Measurements from ENCODE around the gene RETREG1.

Gene RETREG1

DNA sequence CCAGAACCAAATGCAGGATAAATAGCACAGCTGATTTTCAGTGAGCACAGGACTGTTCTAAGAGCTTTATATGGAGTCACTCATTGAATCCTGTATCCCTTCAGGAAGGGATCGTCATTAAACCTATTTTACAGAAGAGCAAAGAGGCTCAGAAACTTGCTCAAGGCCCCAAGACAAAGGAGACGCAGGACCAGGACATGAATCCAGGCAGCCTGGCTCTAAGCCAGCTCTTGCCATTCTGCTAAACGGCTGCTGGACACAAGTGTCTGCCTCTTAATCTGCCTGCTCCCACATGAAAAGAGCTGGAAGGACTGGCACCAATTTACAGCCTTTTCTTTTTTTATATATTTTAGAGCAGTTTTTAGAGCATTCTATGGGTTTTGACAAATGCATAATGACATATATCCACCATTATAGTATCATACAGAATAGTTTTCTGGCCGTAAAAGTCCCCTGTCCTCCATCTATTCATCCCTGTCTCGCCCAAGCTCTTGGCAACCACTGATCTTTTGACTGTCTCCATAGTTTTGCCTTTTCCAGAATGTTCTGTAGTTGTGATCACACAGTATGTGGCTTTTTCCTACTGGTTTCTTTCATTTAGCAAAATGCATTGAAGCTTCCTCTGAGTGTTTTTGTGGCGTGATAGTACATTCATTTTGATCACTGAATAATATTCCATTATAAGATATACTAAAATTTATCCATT, 37.5 kb downstream of the RETREG1 start:
- no peak overlapping the region for H2AK5ac ChIP-seq (ENCODE audit: low read length, severe bottlenecking)
- H3K14ac ChIP-seq (ENCODE audit: low read length in 2 of 2) = no peak overlapping the region
- no peak overlapping the region for H3K4ac ChIP-seq (ENCODE audit: low read depth in 1 of 2, low read length in 2 of 2)
- H3K23ac ChIP-seq (ENCODE audit: low read length in 2 of 2) = no peak overlapping the region
- H2BK5ac ChIP-seq (ENCODE audit: low read depth, low read length, poor library complexity, severe bottlenecking) = no peak overlapping the region
- H3K9me3 ChIP-seq (ENCODE audit: control insufficient read depth, low read length) = no peaks in the 10 kb centered on the region
- H3K4me1 ChIP-seq (ENCODE audit: control insufficient read depth, insufficient read depth, low read depth, low read length) = peaks cover 1% of the 10 kb centered on the region
- WGBS = 87% methylated on average over 5 of the region's 6 CpGs
- no peaks in the 10 kb centered on the region for H3K79me1 ChIP-seq (replicated peaks; ENCODE audit: low read length, poor library complexity, severe bottlenecking)
- H3K4me3 ChIP-seq (ENCODE audit: insufficient read depth in 1 of 2, low read depth in 1 of 2, low read length in 2 of 2) = no peak overlapping the region
- H2BK15ac ChIP-seq (ENCODE audit: low read depth, poor library complexity, severe bottlenecking) = no peak overlapping the region
- no peak overlapping the region for H3K4me2 ChIP-seq (ENCODE audit: low read length, poor library complexity, severe bottlenecking)
- H3K36me3 ChIP-seq (ENCODE audit: control insufficient read depth in 1 of 2, insufficient read depth in 2 of 2, low read depth in 1 of 2, low read length in 2 of 2) = no peaks in the 10 kb centered on the region
- DNase-seq = no peak
- H3K9ac ChIP-seq (ENCODE audit: low read length) = no peak overlapping the region
- H3K27ac ChIP-seq (ENCODE audit: low read length, poor library complexity, severe bottlenecking) = no peak overlapping the region
- H4K91ac ChIP-seq (ENCODE audit: low read length) = no peak overlapping the region
- no peak overlapping the region for H2AFZ ChIP-seq (ENCODE audit: low read depth, low read length)
- H3K27me3 ChIP-seq (ENCODE audit: control insufficient read depth in 1 of 2, insufficient read depth in 1 of 2, low read length in 2 of 2) = no peaks in the 10 kb centered on the region
- H2BK120ac ChIP-seq (ENCODE audit: low read depth, low read length) = no peak overlapping the region
- no peak overlapping the region for H4K8ac ChIP-seq (ENCODE audit: low read length)
- no peak overlapping the region for H2BK12ac ChIP-seq (ENCODE audit: low read length in 2 of 2)
- H3K18ac ChIP-seq (ENCODE audit: low read depth in 1 of 2, low read length in 2 of 2) = no peak overlapping the region

DNA sequence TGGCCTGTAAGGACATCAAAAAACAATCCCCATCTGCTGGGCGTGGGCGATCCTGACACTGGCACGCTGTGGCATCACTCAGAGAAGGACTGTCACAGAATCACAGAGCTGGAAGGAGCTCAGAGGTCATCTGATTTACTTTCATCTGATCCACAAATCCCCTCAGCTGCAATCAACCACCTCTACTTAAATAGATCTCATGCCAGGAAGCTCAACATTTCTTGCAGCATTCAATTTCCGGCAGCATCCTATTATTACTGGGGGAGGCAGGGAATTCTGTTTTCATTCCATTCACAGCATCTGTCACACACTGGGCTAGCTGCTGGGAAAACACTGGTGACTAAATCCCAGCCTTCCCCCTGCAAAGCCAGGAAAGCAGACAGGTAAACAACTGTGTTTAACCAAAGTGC, 38.3 kb downstream of the RETREG1 start:
- no peak overlapping the region for H2AFZ ChIP-seq (ENCODE audit: low read depth, low read length)
- H3K4me2 ChIP-seq (ENCODE audit: low read length, poor library complexity, severe bottlenecking) = no peak overlapping the region
- no peak overlapping the region for H2BK5ac ChIP-seq (ENCODE audit: low read depth, low read length, poor library complexity, severe bottlenecking)
- DNase-seq = no peak
- H4K91ac ChIP-seq (ENCODE audit: low read length) = no peak overlapping the region
- no peak overlapping the region for H3K4ac ChIP-seq (ENCODE audit: low read depth in 1 of 2, low read length in 2 of 2)
- H3K23ac ChIP-seq (ENCODE audit: low read length in 2 of 2) = no peak overlapping the region
- no peaks in the 10 kb centered on the region for H3K27me3 ChIP-seq (ENCODE audit: control insufficient read depth in 1 of 2, insufficient read depth in 1 of 2, low read length in 2 of 2)
- H3K18ac ChIP-seq (ENCODE audit: low read depth in 1 of 2, low read length in 2 of 2) = no peak overlapping the region
- no peak overlapping the region for H3K14ac ChIP-seq (ENCODE audit: low read length in 2 of 2)
- no peaks in the 10 kb centered on the region for H3K79me1 ChIP-seq (replicated peaks; ENCODE audit: low read length, poor library complexity, severe bottlenecking)
- no peak overlapping the region for H2AK5ac ChIP-seq (ENCODE audit: low read length, severe bottlenecking)
- H3K9me3 ChIP-seq (ENCODE audit: control insufficient read depth, low read length) = no peaks in the 10 kb centered on the region
- no peak overlapping the region for H3K4me3 ChIP-seq (ENCODE audit: insufficient read depth in 1 of 2, low read depth in 1 of 2, low read length in 2 of 2)
- WGBS = 91% methylated on average over 4 of the region's 4 CpGs
- no peaks in the 10 kb centered on the region for H3K36me3 ChIP-seq (ENCODE audit: control insufficient read depth in 1 of 2, insufficient read depth in 2 of 2, low read depth in 1 of 2, low read length in 2 of 2)
- H2BK12ac ChIP-seq (ENCODE audit: low read length in 2 of 2) = no peak overlapping the region
- H3K4me1 ChIP-seq (ENCODE audit: control insufficient read depth, insufficient read depth, low read depth, low read length) = peaks cover 2% of the 10 kb centered on the region
- no peak overlapping the region for H3K27ac ChIP-seq (ENCODE audit: low read length, poor library complexity, severe bottlenecking)
- no peak overlapping the region for H2BK120ac ChIP-seq (ENCODE audit: low read depth, low read length)
- H2BK15ac ChIP-seq (ENCODE audit: low read depth, poor library complexity, severe bottlenecking) = no peak overlapping the region
- H4K8ac ChIP-seq (ENCODE audit: low read length) = no peak overlapping the region
- H3K9ac ChIP-seq (ENCODE audit: low read length) = no peak overlapping the region

DNA sequence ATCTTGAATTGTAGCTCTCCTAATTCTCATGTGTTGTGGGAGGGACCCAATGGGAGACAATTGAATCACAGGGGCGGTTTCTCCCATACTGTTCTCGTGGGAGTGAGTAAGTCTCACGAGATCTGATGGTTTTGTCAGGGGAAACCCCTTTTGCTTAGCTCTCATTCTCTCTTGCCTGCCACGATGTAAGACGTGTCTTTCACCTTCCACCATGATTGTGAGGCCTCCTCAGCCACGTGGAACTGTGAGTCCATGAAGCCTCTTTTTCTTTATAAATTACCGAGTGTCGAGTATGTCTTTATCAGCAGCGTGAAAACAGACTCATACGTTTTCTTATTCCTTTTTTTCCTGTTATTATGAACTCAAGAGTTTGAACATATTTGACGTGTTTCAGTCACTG, 39.1 kb downstream of the RETREG1 start:
- Histone ChIP-seq H2AK5ac (ENCODE audit: low read length, severe bottlenecking) (no peak overlapping the region), H3K4me2 (ENCODE audit: low read length, poor library complexity, severe bottlenecking) (no peak overlapping the region), H3K79me1 (replicated peaks; ENCODE audit: low read length, poor library complexity, severe bottlenecking) (no peaks in the 10 kb centered on the region), H3K4me3 (ENCODE audit: insufficient read depth in 1 of 2, low read depth in 1 of 2, low read length in 2 of 2) (no peak overlapping the region), H3K23ac (ENCODE audit: low read length in 2 of 2) (no peak overlapping the region), H4K91ac (ENCODE audit: low read length) (no peak overlapping the region), H2AFZ (ENCODE audit: low read depth, low read length) (no peak overlapping the region), H2BK15ac (ENCODE audit: low read depth, poor library complexity, severe bottlenecking) (no peak overlapping the region), H3K18ac (ENCODE audit: low read depth in 1 of 2, low read length in 2 of 2) (no peak overlapping the region), H2BK120ac (ENCODE audit: low read depth, low read length) (no peak overlapping the region), H3K9ac (ENCODE audit: low read length) (no peak overlapping the region), H2BK5ac (ENCODE audit: low read depth, low read length, poor library complexity, severe bottlenecking) (no peak overlapping the region), H3K4ac (ENCODE audit: low read depth in 1 of 2, low read length in 2 of 2) (no peak overlapping the region), H4K8ac (ENCODE audit: low read length) (no peak overlapping the region), H3K9me3 (ENCODE audit: control insufficient read depth, low read length) (no peaks in the 10 kb centered on the region), H3K36me3 (ENCODE audit: control insufficient read depth in 1 of 2, insufficient read depth in 2 of 2, low read depth in 1 of 2, low read length in 2 of 2) (no peaks in the 10 kb centered on the region), H3K4me1 (ENCODE audit: control insufficient read depth, insufficient read depth, low read depth, low read length) (peaks cover 2% of the 10 kb centered on the region), H3K27ac (ENCODE audit: low read length, poor library complexity, severe bottlenecking) (no peak overlapping the region), H3K14ac (ENCODE audit: low read length in 2 of 2) (no peak overlapping the region), H2BK12ac (ENCODE audit: low read length in 2 of 2) (no peak overlapping the region), H3K27me3 (ENCODE audit: control insufficient read depth in 1 of 2, insufficient read depth in 1 of 2, low read length in 2 of 2) (no peaks in the 10 kb centered on the region)
- 87% methylated on average over 11 of the region's 11 CpGs for WGBS
- DNase-seq = no peak

DNA sequence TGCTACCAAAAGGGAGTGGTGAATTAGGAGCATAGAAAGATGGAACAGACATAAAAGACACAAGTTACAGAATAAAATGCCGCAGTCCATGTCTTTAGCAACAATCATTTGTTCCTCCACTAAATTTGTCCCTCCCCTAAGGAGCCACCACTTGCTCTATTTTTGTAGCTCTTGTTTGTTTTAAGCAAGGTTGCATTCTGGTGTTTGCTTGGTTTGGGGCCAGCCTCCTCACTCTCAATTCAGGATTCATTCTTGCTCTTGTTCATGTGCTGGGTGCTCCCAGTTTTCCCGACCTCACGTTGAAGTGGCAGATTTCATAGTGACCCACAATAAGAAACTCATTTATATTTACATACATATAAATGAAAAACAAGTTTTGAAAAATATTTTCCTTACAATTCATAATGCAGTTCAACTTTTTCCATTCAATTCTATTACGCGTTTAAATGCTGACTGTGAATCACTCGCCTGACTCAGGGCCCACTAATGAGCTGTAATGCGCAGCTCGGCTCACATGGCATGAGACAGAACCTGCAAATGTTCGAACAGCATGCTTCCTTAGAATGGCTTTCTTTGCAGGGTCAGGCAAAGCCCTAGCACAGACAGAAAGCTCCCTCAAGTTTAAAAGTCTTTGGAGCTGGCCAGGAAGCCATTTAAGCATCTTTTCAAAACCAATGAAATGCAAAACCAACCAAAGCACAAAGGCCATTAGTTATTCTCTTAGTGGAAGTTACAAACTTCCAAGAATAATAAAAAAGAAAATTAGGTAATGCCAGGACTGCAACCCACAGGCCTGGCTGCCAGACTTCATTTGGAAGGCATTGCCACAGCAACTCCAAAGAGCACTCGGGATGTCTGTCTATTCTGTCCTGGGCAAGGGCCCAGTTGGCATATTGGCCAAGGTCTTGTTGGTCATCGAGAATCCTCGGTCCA, 41.7 kb downstream of the RETREG1 start:
- no peaks in the 10 kb centered on the region for H3K27me3 ChIP-seq (ENCODE audit: control insufficient read depth in 1 of 2, insufficient read depth in 1 of 2, low read length in 2 of 2)
- 63% methylated on average over 9 of the region's 12 CpGs for WGBS

More for the DNA sequence above, 41.7 kb downstream of the RETREG1 start:
- H2BK120ac ChIP-seq (ENCODE audit: low read depth, low read length) = no peak overlapping the region
- H3K4me2 ChIP-seq (ENCODE audit: low read length, poor library complexity, severe bottlenecking) = no peak overlapping the region
- H3K9ac ChIP-seq (ENCODE audit: low read length) = peak overlapping the region; percentile 84
- H3K18ac ChIP-seq (ENCODE audit: low read depth in 1 of 2, low read length in 2 of 2) = no peak overlapping the region
- H4K91ac ChIP-seq (ENCODE audit: low read length) = no peak overlapping the region
- H3K23ac ChIP-seq (ENCODE audit: low read length in 2 of 2) = no peak overlapping the region
- H2AFZ ChIP-seq (ENCODE audit: low read depth, low read length) = no peak overlapping the region
- H2BK12ac ChIP-seq (ENCODE audit: low read length in 2 of 2) = no peak overlapping the region
- H3K36me3 ChIP-seq (ENCODE audit: control insufficient read depth in 1 of 2, insufficient read depth in 2 of 2, low read depth in 1 of 2, low read length in 2 of 2) = no peaks in the 10 kb centered on the region
- peak; percentile 31 for DNase-seq
- no peak overlapping the region for H4K8ac ChIP-seq (ENCODE audit: low read length)
- no peaks in the 10 kb centered on the region for H3K79me1 ChIP-seq (replicated peaks; ENCODE audit: low read length, poor library complexity, severe bottlenecking)
- H2BK5ac ChIP-seq (ENCODE audit: low read depth, low read length, poor library complexity, severe bottlenecking) = no peak overlapping the region
- peaks cover 2% of the 10 kb centered on the region for H3K4me1 ChIP-seq (ENCODE audit: control insufficient read depth, insufficient read depth, low read depth, low read length)
- H3K4ac ChIP-seq (ENCODE audit: low read depth in 1 of 2, low read length in 2 of 2) = no peak overlapping the region
- H3K14ac ChIP-seq (ENCODE audit: low read length in 2 of 2) = no peak overlapping the region
- no peak overlapping the region for H2BK15ac ChIP-seq (ENCODE audit: low read depth, poor library complexity, severe bottlenecking)
- no peak overlapping the region for H2AK5ac ChIP-seq (ENCODE audit: low read length, severe bottlenecking)
- peak overlapping the region; percentile 27 for H3K27ac ChIP-seq (ENCODE audit: low read length, poor library complexity, severe bottlenecking)
- H3K4me3 ChIP-seq (ENCODE audit: insufficient read depth in 1 of 2, low read depth in 1 of 2, low read length in 2 of 2) = peak overlapping the region in 1 of 2 experiments; percentile 25
- no peaks in the 10 kb centered on the region for H3K9me3 ChIP-seq (ENCODE audit: control insufficient read depth, low read length)

Data from mesenchymal stem cell (in vitro differentiated cells and primary cell).